Stimulated activated CD4-positive, alpha-beta T cell treated with anti-CD3 and anti-CD28 coated beads, Interleukin-15, amount 100 ng/mL, for 48 hours (primary cell): ENCODE data around the gene TAGLN3.

Experiments used
- DNase-seq, 2 donors: peaks; one replicate each; pipeline ENCODE4 v3.0.0-alpha.2; 2020; ENCODE audit warnings: low read depth in 2 of 2

The TAGLN3 gene

GRCh38 chr3:111978583-111979433 is 19.9 kb upstream of the TAGLN3 start, which contains the start of gene ABHD10:
ABHD10 (plus strand) TSS chr3:111979026; CDS start chr3:111979062, 36 bp downstream.
- peak; percentile 96 to 97 for DNase-seq

- no peak for DNase-seq
Observed at GRCh38 chr3:111979434-111980038, 19.2 kb upstream of the TAGLN3 start.

GRCh38 chr3:111980716-111981456 is 17.8 kb upstream of the TAGLN3 start:
- peak in 1 of 2 donors; percentile 48 for DNase-seq

GRCh38 chr3:111981457-111981763 is 17.3 kb upstream of the TAGLN3 start:
- DNase-seq, result no peak

GRCh38 chr3:111984636-111985298 is 14.0 kb upstream of the TAGLN3 start:
- no peak for DNase-seq

- no peak for DNase-seq
Observed at GRCh38 chr3:111986800-111987199, 11.9 kb upstream of the TAGLN3 start.

GRCh38 chr3:111989061-111989678 is 9.6 kb upstream of the TAGLN3 start:
- no peak for DNase-seq

GRCh38 chr3:111993038-111993437 is 5.7 kb upstream of the TAGLN3 start:
- DNase-seq, result no peak

GRCh38 chr3:111999484-112000324 is 982 bp downstream of the TAGLN3 start:
- DNase-seq, result no peak

- DNase-seq, result no peak
Observed at GRCh38 chr3:112000367-112000771, 1.6 kb downstream of the TAGLN3 start.

- DNase-seq, result no peak
Observed at GRCh38 chr3:112000966-112001365, 2.2 kb downstream of the TAGLN3 start.

- DNase-seq, result no peak
Observed at GRCh38 chr3:112001526-112001925, 2.8 kb downstream of the TAGLN3 start.

- peak; percentile 27 to 35 for DNase-seq
Observed at GRCh38 chr3:112002096-112002971, 3.6 kb downstream of the TAGLN3 start.

- DNase-seq, result no peak
Observed at GRCh38 chr3:112003321-112004080, 4.8 kb downstream of the TAGLN3 start.

- DNase-seq, result no peak
Observed at GRCh38 chr3:112004187-112004586, 5.5 kb downstream of the TAGLN3 start.

GRCh38 chr3:112004669-112005068 is 5.9 kb downstream of the TAGLN3 start:
- no peak for DNase-seq

- no peak for DNase-seq
Observed at GRCh38 chr3:112005091-112005672, 6.5 kb downstream of the TAGLN3 start.

- no peak for DNase-seq
Observed at GRCh38 chr3:112007633-112008032, 8.9 kb downstream of the TAGLN3 start.

GRCh38 chr3:112009670-112010069 is 10.9 kb downstream of the TAGLN3 start:
- DNase-seq, result no peak
